ENCODE measurements around the gene EPB41L1.

The EPB41L1 gene

DNA sequence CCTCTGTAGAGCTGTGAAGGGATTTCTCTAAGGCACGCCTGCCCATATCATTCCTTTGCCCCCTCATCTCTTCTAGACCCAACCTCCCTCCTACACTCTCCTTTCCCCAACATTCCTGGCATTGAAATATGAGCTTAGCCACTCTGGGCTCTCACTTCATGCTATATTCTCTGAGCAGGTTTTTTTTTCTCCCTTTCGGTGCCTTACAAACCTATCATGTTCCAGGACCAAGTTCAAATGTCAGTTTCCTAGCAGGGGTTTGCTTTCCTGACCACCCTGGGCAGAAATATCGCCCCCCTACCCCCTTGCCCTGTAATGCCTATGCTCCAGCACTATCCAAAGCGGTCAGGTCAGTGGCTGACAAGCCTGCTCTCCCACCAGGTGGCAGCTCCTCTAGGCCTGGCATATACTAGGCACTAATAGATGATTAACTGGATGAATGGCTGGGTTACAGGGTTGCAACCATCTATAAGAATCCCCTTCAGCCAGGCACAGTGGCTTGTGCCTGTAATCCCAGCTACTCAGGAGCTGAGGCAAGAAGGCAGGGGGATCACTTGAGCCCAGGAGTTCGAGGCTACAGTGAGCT is 56.0 kb downstream of the EPB41L1 start:
- DNase-seq (ENCODE audit: low read depth, low spot score): no peak
- H3K4me3 ChIP-seq (ENCODE audit: low read length): no peak overlapping the region

- no peak overlapping the region for H3K4me3 ChIP-seq (ENCODE audit: low read length)
- DNase-seq (ENCODE audit: low read depth, low spot score): no peak
Measured at GRCh38 chr20:36213362-36213761, 58.8 kb downstream of the EPB41L1 start.

DNA sequence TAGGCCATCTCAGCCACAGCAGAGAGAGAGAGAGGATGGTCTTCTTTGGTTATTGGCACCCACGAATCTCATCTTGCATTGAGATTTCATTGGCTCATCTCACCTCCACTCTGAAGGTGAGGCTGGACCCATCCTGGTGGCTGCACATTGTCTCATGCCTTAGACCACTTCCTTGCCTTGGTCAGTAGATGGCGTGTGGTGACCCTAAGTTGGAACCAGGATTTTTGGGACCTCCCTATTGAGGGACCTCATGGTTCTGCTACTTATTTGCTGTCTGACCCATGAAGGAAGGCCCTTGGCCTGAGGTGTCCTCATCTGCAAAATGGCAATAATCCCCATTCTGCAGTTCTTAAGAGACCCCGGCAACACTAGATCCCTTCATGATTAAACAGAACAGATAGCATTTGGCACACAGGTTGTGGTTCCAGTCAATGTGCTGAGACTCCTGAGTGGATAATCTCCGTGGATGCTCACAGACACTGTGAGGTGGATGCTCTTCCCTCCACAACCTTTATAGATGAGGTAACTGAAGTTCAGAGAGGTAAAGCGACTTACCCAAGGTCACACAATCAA is 60.2 kb downstream of the EPB41L1 start:
- no peak overlapping the region for H3K4me3 ChIP-seq (ENCODE audit: low read length)
- no peak for DNase-seq (ENCODE audit: low read depth, low spot score)

GRCh38 chr20:36215778-36216177 is 61.2 kb downstream of the EPB41L1 start:
- no peak for DNase-seq (ENCODE audit: low read depth, low spot score)
- H3K4me3 ChIP-seq (ENCODE audit: low read length): no peak overlapping the region

GRCh38 chr20:36216314-36217025 is 61.9 kb downstream of the EPB41L1 start:
- no peak for DNase-seq (ENCODE audit: low read depth, low spot score)
- no peak overlapping the region for H3K4me3 ChIP-seq (ENCODE audit: low read length)

DNA sequence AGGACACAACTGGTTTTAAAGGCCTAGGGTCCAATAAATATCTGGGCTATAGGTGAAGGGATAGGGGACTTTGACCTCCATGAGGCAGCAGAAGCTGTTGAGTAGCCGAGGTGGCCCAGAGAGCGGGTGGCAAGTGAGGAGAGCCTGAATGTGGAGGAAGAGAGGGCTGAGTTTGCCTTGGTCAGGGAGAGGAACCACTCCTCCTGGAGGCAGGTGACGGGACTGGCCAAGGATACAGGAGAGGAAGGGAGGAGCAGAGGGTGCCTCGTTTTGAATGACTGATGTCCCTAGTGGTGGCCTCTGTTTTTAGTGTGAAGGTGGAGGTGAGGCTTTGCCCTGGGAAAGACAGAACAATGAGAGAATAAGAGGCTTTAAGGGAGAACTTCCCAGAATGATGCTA is 62.7 kb downstream of the EPB41L1 start:
- no peak overlapping the region for H3K4me3 ChIP-seq (ENCODE audit: low read length)
- DNase-seq (ENCODE audit: low read depth, low spot score): no peak

DNA sequence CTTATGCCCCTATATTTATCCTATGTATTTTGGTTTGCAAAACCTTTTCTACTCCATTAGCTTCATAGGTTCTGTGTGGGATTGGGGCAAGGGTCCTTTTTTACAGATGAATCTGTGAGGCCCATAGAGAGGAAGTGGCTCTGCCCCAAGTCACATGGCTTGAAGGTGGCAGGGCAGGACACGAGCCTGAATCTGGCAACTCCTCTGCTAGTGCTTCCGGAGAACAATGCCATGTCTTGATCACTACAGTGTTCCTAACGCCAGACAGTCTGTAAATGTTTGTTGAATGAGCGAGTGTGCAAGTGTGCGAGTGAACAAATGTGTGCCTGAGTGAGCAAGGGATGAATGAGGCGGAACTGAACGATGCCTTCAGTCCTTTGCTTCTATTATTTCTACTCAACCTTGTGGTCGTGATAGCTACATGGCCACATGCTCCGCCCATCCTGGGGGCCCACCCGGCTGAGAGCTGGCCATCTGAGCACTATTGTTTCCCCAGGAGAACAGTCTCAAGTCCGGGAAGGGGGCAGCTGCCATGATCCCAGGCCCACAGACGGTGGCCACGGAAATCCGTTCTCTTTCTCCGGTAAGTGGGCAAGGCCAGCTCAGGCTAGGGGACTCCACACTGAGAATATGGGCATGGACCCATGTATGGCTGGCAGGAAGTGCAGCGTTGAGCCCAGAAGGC is 64.0 kb downstream of the EPB41L1 start:
- no peak for DNase-seq (ENCODE audit: low read depth, low spot score)
- no peak overlapping the region for H3K4me3 ChIP-seq (ENCODE audit: low read length)

- H3K4me3 ChIP-seq (ENCODE audit: low read length): no peak overlapping the region
- DNase-seq (ENCODE audit: low read depth, low spot score): no peak
Measured at GRCh38 chr20:36219671-36220220, 65.2 kb downstream of the EPB41L1 start.

DNA sequence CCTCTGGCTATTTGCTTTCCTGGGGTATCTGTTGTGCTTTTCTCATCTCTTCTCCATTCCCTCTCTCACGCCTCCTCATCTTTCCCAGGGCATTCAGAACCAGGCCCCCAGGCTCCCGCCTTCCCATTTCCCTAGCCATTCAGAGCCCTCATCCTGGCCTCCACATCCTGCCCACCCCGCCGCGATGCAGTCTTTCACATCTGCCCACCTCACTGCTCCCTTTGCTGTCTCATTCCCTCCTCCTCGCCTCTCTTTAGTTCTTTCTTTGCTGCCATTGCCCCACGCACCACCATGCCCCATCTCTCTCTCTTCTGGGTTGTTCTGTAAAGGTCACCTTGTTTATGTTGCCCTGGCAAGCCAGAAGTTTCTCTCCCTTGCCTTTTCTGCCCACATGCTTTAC is 71.1 kb downstream of the EPB41L1 start:
- no peak for DNase-seq (ENCODE audit: low read depth, low spot score)
- no peak overlapping the region for H3K4me3 ChIP-seq (ENCODE audit: low read length)

GRCh38 chr20:36228770-36229169 is 74.2 kb downstream of the EPB41L1 start:
- no peak for DNase-seq (ENCODE audit: low read depth, low spot score)
- no peak overlapping the region for H3K4me3 ChIP-seq (ENCODE audit: low read length)

DNA sequence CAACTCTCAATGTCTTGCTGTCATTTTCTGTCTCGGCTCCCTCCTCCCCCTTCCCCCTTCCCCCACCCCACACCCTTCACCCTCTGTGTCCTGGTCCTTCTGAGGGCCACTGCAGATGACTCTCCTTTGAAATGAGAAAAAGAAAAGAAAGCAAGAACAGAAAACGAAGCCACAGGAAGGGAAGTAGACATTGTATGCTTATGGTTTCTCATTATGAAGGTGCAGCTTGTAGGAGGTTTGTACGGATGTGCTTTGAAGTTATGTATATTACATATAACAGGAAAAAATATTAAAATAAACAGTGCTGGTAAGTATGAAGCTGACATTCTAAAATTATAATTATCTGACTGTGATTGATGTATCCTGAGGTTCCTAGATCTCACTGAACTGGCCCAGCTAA is 75.5 kb downstream of the EPB41L1 start:
- DNase-seq (ENCODE audit: low read depth, low spot score): no peak
- no peak overlapping the region for H3K4me3 ChIP-seq (ENCODE audit: low read length)

DNA sequence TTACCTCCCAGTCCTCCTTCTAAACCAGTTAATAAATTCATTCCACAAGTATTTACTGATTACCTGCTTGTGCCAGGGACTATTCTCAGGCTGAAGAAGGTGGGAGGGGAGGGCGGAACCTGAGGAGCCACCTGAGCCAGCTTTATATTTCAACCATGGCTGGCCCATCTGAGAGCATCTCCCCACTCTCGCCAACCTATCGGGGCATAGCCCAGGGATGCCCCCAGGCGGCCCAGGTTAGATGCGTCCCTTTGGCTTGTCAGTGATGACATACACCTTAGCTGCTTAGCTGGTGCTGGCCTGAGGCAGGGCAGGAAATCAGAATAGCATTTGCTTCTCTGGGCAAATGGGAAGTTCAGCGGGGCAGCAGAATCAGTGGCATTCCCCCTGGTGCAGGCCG is 76.8 kb downstream of the EPB41L1 start:
- H3K4me3 ChIP-seq (ENCODE audit: low read length): no peak overlapping the region
- no peak for DNase-seq (ENCODE audit: low read depth, low spot score)

DNA sequence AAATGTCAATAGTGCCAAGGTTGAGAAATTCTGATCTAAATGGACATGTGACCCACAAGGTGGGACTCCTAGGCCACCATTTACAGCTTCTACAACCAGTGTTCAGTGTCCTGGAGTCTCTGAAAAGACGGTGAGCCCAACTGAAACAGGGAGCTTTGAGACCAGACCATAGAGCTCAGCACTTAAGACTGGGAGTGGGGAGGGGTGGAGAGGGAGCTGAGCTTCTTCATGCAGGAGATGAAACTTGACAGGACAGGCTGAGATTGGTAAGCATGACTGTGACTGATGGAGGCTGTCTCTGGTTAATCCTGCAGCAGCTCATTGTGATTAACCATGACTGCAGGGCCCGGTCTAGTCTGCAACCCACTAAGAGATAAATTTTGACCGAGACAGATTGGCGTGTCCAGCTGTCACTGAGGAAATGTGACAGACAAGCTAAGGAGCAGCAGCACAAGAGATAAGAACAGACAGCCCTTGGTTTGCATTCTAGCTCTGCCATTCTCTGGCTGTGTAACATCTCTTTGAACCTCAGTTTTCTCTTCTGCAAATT is 80.3 kb downstream of the EPB41L1 start:
- DNase-seq (ENCODE audit: low read depth, low spot score): no peak
- no peak overlapping the region for H3K4me3 ChIP-seq (ENCODE audit: low read length)

DNA sequence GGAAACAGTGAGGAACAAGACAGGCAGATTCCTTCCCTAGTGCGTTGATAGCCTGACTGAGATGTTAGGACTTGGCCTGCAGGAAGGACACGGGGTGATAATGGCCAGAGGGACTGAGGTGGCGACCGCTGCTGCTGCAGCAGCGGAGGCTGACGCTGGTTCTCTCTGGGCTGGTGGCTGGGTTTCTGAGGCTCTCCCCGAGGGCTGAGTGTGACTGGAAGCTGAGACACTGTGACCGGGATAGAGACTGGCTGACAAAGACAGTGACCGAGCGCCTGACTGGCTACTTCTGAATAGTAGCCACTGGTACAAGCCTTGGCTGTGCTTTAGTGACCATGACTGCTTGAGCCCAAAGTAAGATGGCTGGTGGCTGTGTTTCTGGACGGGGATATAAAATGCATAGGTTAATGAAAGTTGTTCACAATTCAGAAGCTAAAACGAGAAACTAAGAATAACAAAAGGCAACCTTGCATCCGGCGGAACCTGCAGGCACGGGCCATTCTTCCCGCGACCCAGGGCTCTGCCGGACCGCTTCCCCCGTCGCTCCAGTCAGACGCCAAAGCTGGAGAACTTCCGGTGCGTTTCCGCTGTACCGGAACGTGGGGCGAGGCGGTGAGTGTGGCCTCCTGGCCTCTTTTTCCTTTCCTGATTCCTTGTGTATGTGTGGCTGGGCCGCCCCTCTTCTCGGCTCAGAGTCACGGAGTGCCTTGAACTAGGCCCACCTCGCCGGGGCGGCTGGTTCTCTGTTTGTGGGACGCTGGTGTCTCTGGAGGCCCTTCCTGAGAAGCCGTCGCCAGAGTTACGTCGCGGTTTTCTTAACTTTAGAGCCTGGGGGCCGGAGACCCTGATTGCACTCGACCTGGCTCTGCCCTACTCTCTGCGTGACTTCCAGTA is 81.6 kb downstream of the EPB41L1 start, which contains the start of gene AAR2:
Gene AAR2, plus strand, starts transcription at position 587 of the 894 bp plus-strand sequence. CDS start 3,391 bp downstream, outside the sequence.
- DNase-seq (ENCODE audit: low read depth, low spot score): peak; percentile 75
- peak within 1 kb of the TSS; percentile 83 for H3K4me3 ChIP-seq (ENCODE audit: low read length)

DNA sequence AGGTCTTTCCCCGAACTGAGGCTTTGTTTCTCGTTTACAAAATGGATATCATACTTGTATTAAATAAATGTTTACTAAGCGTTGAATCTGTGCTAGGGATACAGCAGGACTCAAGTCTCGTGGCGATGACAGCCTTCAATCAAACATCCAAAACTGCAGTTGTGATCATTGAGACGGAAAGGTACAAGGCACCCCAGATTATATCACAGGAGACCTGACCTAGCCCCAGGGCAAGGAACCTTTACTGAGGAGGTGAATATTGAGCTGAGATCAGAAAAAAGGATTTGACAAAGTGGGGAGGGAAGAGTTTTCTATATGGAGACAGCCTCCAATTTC is 82.2 kb downstream of the EPB41L1 start:
- H3K4me3 ChIP-seq (ENCODE audit: low read length): peak overlapping the region; percentile 83
- no peak for DNase-seq (ENCODE audit: low read depth, low spot score)

DNA sequence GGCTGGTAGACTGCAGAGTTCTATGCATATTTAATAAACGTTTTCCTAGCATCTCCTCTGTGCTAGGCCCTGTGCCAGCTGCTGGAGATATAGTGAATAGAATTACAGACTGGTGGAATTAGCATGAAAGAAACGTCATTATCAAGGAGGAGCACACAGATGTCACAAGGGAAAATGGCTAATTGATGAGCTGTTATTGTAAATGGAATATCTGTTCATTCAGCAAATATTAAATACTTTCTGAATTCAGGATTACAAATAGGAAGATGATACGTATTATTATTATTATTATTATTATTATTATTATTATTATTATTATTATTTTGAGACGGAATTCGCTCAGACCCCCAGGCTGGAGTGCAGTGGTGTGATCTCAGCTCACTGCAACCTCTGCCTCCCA is 82.9 kb downstream of the EPB41L1 start:
- peak overlapping the region; percentile 83 for H3K4me3 ChIP-seq (ENCODE audit: low read length)
- DNase-seq (ENCODE audit: low read depth, low spot score): no peak

- H3K4me3 ChIP-seq (ENCODE audit: low read length): no peak overlapping the region
- DNase-seq (ENCODE audit: low read depth, low spot score): no peak
Measured at GRCh38 chr20:36238153-36238552, 83.6 kb downstream of the EPB41L1 start.

- no peak for DNase-seq (ENCODE audit: low read depth, low spot score)
- H3K4me3 ChIP-seq (ENCODE audit: low read length): no peak overlapping the region
Measured at GRCh38 chr20:36238760-36239159, 84.2 kb downstream of the EPB41L1 start.

GRCh38 chr20:36240076-36240475 is 85.5 kb downstream of the EPB41L1 start:
- DNase-seq (ENCODE audit: low read depth, low spot score): no peak
- no peak overlapping the region for H3K4me3 ChIP-seq (ENCODE audit: low read length)
